RWPE2 (cell line): ENCODE data around the gene ZSCAN5A.
"Not testable (repeated sequence)": the region's sequence is repeated elsewhere in the genome, so short reads cannot be mapped to it uniquely, and the experiment has no call there.

ENCODE experiments used
- ATAC-seq: fragments of 200-7000 bp; cut with Tn5 transposase; 3 replicates; pipeline ENCODE4 v1.9.1; 2021; ENCODE audit warnings: low read depth
- DNase-seq: peaks from one replicate; pipeline ENCODE4 v3.0.0-alpha.2; 2020; ENCODE audit warnings: low spot score
- H3K27ac ChIP-seq: fragments of 450-650 bp; 2 replicates; pipeline ENCODE4 v1.5.1; 2017; ENCODE audit warnings: mild to moderate bottlenecking; ENCODE audit not compliant: poor library complexity, severe bottlenecking
- H3K27me3 ChIP-seq: fragments of 250-450 bp; sonication (Bioruptor Pico); 2 replicates; pipeline ENCODE4 v1.5.1; 2021; ENCODE audit warnings: mild to moderate bottlenecking, moderate library complexity; ENCODE audit not compliant: insufficient read depth, poor library complexity, severe bottlenecking
- H3K36me3 ChIP-seq: fragments of 250-450 bp; sonication (Bioruptor Pico); 2 replicates; pipeline ENCODE4 v1.5.1; 2020; ENCODE audit warnings: low read depth, mild to moderate bottlenecking, moderate library complexity
- H3K4me1 ChIP-seq: fragments of 250-450 bp; sonication (Bioruptor Pico); 2 replicates; pipeline ENCODE4 v1.5.1; 2021; ENCODE audit warnings: mild to moderate bottlenecking, moderate library complexity; ENCODE audit not compliant: insufficient read depth, poor library complexity, severe bottlenecking
- H3K4me3 ChIP-seq: fragments of 250-450 bp; sonication (Bioruptor Pico); 2 replicates; pipeline ENCODE4 v1.5.1; 2021; ENCODE audit warnings: mild to moderate bottlenecking, moderate library complexity; ENCODE audit not compliant: severe bottlenecking
- H3K9me3 ChIP-seq: fragments of 250-450 bp; sonication (Bioruptor Pico); 2 replicates; pipeline ENCODE4 v1.5.1; 2021; ENCODE audit warnings: mild to moderate bottlenecking, moderate library complexity; ENCODE audit not compliant: severe bottlenecking
- TF ChIP-seq, protein P1 (sequence below): fragments of 450-650 bp; IDR thresholded peaks from one replicate; pipeline ENCODE4 v1.5.1; 2017; ENCODE audit warnings: mild to moderate bottlenecking, moderate library complexity; ENCODE audit not compliant: poor library complexity, severe bottlenecking

Gene ZSCAN5A

DNA sequence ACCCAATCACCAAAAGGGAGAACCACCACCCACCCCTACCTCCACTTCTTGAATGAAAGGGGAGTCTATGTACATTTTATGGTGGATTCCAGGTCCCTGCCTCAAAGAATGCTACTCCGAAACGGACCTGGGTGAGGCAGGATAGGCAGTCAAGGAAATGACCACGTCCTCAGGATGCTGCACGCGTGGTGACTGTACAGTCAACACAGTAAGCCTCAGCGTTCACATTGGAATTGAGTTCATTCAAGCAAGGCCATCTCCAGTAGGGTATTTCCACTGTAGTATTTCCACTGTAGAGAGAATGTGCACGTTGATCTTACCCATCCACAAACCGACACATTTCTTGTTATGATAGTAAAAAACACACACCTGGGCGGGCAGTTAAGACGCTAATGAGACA, 95.7 kb downstream of the ZSCAN5A start:
- ATAC-seq (no peak), DNase-seq (no peak)
- Histone ChIP-seq H3K36me3 (no peaks in the 10 kb centered on the region), H3K4me1 (no peaks in the 10 kb centered on the region), H3K27ac (no peak overlapping the region), H3K9me3 (no peaks in the 10 kb centered on the region), H3K27me3 (no peaks in the 10 kb centered on the region), H3K4me3 (no peak overlapping the region)
- TF ChIP-seq, protein P1, sequence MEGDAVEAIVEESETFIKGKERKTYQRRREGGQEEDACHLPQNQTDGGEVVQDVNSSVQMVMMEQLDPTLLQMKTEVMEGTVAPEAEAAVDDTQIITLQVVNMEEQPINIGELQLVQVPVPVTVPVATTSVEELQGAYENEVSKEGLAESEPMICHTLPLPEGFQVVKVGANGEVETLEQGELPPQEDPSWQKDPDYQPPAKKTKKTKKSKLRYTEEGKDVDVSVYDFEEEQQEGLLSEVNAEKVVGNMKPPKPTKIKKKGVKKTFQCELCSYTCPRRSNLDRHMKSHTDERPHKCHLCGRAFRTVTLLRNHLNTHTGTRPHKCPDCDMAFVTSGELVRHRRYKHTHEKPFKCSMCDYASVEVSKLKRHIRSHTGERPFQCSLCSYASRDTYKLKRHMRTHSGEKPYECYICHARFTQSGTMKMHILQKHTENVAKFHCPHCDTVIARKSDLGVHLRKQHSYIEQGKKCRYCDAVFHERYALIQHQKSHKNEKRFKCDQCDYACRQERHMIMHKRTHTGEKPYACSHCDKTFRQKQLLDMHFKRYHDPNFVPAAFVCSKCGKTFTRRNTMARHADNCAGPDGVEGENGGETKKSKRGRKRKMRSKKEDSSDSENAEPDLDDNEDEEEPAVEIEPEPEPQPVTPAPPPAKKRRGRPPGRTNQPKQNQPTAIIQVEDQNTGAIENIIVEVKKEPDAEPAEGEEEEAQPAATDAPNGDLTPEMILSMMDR, result no peak

DNA sequence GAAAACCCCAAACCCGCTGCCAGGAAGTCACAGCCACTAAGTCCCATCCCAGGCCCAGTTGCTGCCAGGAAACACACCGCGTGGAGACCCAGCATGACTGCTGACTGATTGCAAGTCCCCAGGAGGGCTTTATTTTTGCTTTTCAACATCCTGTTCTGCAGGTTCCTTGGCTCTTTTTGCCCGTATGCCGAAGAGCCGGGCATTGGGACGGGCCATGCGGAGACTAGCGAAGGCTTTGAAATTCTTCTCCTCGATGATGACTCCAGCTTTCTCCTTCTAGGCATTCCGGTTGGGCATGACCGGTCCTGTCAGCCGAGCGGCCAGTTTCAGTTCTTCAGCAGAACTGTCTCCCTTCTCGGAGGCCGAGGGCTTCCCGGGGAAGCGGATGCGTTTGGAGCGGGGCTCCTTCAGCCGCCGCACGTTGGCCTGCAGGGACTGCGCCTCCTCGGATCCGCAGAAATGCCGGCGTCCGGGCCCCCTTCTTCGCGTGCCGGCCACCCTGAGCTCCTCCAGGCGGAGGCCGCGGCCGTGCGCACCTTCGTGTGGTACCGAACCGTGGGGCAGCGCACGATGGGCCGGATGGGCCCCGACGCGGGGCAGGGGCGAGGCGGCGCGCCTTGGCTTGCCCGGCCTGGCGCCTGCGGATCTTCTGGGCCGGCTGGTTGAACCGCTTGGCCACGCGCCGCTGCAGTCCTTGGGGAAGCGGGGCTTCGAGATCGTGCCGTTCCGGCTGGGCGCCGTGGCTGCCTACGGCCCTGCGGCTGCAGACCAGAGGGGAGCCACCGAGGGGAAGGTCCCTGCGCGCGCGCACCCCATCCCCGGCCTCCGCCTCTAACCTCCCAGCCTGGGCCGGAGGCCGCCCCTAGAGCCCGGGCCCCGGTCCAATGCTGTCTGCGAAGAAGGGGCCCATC, 97.3 kb downstream of the ZSCAN5A start:
- DNase-seq (no peak), ATAC-seq (peak; percentile 82)
- Histone ChIP-seq H3K27ac (no peak overlapping the region), H3K4me1 (no peaks in the 10 kb centered on the region), H3K4me3 (peak overlapping the region; percentile 26), H3K27me3 (no peaks in the 10 kb centered on the region), H3K9me3 (no peaks in the 10 kb centered on the region), H3K36me3 (no peaks in the 10 kb centered on the region)
- TF ChIP-seq, protein P1, result no peak

DNA sequence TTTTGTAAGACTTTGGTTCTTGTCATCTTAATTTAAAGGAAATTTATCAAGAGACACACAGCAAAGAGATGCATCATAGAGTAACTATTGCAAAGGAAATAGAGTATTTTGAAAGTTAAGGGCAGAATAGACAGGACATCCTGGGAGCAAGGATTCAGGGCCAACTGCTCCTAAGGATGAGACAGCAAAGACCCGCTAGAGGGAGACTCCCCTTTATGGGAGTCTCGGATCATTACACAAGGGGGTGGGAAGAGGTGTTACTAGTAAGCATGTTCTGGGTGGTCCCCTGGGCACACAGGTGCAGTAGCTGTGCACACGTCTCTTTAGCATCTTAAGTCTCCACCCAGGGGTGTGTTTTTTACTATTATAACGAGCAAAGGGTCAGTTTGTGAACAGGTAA, 102.9 kb downstream of the ZSCAN5A start:
- ATAC-seq, result no peak
- no peak for DNase-seq

DNA sequence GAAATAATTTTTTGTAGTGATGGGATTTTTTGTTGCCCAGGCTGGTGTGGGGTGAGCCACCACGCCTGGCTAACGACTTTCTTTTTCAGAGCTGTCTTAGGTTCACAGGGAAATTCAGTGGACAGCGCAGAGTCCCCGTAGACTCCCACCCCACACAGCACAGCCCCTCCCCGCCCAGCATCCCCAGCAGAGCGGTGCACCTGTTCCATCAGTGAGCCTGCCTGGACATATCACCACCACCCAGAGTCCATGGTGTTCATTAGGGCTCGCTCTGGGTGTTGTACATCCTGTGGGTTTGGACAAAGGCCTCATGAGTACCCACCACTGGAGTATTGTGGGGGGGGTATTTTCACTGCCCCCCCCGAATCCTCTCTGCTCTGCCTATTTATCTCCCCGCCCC, 104.6 kb downstream of the ZSCAN5A start:
- H3K4me3 ChIP-seq, DNase-seq, H3K36me3 ChIP-seq, H3K9me3 ChIP-seq, H3K27me3 ChIP-seq, H3K4me1 ChIP-seq, H3K27ac ChIP-seq, ATAC-seq: not testable (repeated sequence)

More for the DNA sequence above, 102.9 kb downstream of the ZSCAN5A start:
- Histone ChIP-seq H3K27me3 (no peaks in the 10 kb centered on the region), H3K27ac (no peak overlapping the region), H3K36me3 (no peaks in the 10 kb centered on the region), H3K9me3 (no peaks in the 10 kb centered on the region), H3K4me3 (no peak overlapping the region), H3K4me1 (no peaks in the 10 kb centered on the region)
- TF ChIP-seq, protein P1, result no peak

DNA sequence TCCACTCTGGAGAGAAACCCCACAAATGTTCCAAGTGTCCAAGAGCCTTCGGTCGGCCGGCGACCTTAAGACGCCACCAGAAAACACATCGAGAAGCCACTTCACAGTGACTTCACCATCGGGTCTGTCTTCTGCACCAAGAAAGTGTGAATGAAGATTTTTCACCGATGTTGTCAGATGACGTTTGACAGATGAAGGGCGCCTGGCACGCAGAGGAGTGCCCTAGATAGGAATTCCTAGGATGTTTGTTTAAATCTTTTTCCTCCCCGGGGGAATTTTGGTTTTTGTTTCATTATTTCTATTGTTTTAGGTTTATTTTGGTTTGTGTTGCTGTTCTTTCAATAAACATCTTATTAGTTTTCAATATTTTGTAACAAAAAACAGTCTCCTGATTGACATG, 105.5 kb downstream of the ZSCAN5A start:
- Histone ChIP-seq H3K4me1 (no peaks in the 10 kb centered on the region), H3K27ac (no peak overlapping the region), H3K9me3 (no peaks in the 10 kb centered on the region), H3K36me3 (no peaks in the 10 kb centered on the region), H3K27me3 (no peaks in the 10 kb centered on the region), H3K4me3 (no peak overlapping the region)
- TF ChIP-seq, protein P1, result no peak
- no peak for DNase-seq
- ATAC-seq, result no peak

DNA sequence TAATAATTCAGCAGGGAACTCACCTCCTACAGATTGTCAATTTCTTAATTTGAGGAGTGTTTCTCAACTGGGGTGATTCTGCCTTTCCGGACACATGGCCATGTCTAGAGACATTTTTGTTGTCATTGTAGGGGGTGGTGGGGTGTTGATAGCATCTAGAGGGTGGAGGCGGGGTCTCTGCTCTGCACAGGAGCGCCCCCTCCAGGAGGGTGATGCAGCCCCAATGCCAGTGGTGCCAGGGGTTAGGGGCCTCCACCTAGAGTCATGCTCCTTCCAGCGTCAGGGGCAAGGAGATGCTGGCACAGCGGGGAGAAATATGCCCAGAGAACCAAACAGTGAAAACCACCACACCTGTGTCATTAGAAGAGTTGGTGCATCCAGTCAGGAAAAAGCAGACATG, 107.1 kb downstream of the ZSCAN5A start:
- not testable (repeated sequence) for ATAC-seq

More for the DNA sequence above, 107.1 kb downstream of the ZSCAN5A start:
- not testable (repeated sequence) for H3K4me1 ChIP-seq, H3K9me3 ChIP-seq, H3K27ac ChIP-seq, H3K4me3 ChIP-seq, H3K27me3 ChIP-seq, DNase-seq, H3K36me3 ChIP-seq
